GM18868 (cell line): ENCODE results near the gene SLC29A3.

Experiments used
- ATAC-seq: cut with Tn5 transposase; IDR thresholded peaks from one replicate; pipeline ENCODE4 v1.9.1; 2021; ENCODE audit warnings: mild to moderate bottlenecking, moderate library complexity; ENCODE audit not compliant: unreplicated experiment

The SLC29A3 gene

DNA sequence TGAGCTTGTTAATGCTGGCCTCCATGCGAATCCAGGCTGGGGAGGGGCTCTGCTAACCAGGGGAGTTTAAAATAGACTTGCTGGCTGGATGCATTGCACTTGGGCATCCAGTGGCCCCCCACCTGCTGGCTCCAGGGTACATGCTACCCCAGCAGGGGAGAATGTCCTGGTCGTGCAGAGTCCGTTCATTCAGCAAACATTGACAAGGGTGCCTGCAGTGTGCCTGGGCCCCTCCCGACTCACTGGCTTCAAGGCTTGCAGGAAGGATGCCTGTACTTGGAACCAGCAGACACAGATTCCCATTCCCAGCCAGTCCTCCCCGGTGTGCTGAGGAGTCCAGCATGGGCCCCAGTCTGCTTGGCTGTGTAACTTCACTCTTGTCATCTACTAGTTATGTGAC, 1.5 kb downstream of the SLC29A3 start:
- no peak for ATAC-seq

DNA sequence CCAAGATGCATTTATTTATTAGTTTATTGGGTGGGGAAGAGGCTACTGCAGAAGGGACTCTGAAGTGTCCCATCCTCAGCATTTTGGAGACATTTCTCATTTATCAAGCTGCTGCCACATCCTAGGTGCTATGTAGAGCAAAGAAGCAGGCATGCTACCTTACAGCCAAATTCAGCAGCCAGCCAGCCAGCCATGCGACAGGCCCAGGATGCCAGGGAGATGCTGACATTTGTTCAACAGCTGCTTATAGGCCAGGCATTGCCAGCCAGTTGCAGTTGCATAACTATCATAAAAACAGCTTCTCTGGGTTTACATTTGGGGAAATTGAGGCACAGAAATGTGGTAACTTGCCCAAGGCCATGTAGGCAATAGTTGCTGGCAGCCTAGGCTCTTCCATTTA, 2.3 kb downstream of the SLC29A3 start:
- no peak for ATAC-seq

DNA sequence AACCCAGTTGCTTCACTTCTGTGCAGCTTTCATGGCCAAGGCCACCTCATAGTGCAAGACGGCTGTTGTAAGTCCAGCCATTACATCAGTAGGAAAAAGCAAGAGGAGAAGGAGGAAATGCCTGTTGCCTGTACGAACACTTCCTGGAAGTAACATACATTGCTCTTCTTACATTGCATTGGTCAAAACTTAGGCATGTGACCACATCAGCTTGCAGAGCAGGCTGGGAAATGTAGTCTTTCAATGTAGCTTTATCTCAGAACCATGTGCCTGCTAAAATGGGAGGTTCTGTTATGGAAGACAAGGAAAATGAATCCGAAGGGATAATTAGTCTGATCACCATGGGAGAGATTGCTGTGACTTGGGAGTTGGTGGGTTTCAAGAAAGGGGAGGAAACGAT, 4.3 kb downstream of the SLC29A3 start:
- ATAC-seq, result no peak

DNA sequence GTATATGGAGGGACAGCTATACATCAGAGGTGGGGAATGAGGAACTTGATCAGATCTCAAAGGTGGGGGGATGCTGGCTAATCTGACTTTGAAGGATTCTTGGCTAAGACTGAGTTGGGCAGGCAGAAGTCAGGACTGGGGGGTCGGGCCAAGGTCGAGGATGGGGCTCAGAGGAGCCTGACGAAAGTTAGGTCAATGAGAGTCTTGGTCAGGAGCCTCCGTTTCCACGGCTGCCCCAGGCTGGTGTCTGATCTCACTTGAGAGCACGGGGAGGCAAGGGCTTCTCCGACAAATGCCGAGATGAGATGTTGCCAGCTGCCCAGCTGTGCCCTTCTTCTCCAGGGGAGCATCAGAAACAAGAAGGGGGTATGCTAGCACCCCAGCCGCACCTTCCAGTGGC, 5.7 kb downstream of the SLC29A3 start:
- ATAC-seq, result no peak

DNA sequence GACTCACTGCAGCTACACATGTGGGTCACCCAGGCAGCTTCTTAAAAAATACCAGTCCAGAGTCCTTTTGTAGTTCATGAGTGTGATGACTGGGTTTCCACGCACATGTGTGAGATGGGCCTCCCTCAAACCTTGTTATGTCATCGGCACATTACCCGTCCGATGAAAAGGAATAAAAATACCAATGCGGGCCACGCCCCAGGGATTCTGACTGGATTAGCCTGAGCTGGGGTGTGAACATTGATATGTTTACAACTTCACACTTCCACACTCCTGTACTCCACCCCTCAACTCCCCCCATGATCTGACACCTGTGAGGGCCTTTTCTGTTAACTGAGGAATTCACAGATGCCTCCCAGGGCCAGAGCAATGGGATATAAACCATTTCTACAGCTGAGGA, 6.2 kb downstream of the SLC29A3 start:
- no peak for ATAC-seq

DNA sequence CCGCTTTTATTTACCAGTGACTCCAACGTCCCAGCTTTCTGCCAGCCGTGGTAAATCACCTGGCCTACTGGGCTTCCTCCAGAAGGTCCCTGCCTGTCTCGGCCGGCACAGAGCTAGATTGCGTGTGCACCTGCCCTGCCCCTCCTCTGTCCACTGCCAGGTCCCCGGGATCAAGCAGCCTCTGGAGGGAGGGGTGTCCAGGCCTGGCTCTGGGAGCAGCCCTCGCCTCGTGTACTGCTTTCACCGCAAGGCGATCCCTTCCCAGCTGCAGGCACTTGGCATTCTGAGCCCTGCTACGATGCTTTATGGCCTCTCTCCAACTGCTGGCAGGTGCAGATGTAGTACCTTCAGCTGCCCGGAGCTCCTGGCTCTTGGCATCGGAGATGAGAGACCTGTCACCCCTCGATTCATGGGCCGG, 7.4 kb downstream of the SLC29A3 start:
- ATAC-seq, result no peak

DNA sequence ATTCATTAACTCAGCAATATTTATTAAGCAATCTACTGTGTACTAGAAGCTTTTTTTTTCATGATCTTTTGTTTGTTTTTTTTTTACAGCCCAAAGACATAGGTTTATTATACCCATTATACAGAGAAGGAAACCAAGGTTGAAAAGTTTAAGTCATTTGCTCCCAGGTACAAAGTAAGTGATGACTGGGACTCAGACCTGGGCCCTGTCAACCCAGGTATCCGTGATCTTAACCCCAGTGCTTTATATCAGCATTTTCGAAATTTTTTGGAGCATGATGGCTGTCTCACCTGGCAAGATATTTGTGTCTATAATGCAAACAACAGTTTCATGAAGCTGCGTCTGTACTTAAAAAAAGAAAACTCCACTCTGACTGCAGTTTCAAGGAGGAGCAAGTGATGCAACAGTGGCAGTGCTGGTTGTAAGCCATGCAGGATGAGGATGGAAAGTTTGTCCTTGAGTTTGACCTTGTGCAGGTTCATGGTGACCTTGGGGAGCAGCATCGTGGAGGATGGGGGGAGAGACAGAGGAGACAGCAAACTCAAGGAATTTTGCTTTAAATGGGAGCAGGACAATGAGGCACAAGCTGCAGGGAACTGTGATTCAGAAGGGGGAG, 11.8 kb downstream of the SLC29A3 start:
- ATAC-seq, result no peak

DNA sequence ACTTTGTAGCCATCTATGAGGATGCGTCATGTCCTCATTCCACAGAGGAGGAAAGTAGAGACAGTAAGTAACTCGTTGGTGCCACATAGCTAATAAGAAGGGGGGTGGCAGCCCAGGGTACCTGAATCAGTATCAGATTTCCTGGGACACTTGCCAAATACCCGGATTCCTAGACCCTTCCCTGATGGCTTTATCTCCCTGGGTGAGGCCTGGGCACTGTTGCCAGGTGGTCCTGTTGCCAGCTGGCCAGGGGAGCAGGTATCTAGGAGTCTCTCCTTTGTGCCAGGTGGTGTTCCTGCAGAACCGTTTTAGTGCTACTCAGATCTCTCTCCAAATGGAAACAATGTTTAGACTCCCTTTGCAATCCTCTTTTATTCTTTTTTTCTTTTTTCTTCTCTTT, 12.7 kb downstream of the SLC29A3 start:
- no peak for ATAC-seq

DNA sequence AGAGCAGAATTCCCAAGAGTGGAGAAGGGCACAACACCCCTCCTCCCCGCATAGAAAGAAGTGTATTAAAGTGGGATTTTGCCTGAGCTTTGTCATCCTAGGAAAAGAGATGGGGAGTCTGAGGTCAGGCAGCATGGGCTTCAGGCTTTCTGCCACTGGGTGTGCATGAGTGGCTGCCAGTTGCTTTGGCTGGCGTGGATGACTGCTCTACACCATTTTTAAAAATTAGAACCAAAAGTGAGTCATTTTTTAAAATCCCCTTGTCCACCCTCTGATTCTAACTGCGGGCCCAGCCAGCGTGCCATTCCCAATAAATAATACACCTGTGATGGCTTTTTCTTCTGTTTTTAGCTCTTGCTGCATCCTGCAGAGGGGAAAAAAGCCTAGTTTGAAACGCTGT, 13.4 kb downstream of the SLC29A3 start:
- ATAC-seq, result no peak

DNA sequence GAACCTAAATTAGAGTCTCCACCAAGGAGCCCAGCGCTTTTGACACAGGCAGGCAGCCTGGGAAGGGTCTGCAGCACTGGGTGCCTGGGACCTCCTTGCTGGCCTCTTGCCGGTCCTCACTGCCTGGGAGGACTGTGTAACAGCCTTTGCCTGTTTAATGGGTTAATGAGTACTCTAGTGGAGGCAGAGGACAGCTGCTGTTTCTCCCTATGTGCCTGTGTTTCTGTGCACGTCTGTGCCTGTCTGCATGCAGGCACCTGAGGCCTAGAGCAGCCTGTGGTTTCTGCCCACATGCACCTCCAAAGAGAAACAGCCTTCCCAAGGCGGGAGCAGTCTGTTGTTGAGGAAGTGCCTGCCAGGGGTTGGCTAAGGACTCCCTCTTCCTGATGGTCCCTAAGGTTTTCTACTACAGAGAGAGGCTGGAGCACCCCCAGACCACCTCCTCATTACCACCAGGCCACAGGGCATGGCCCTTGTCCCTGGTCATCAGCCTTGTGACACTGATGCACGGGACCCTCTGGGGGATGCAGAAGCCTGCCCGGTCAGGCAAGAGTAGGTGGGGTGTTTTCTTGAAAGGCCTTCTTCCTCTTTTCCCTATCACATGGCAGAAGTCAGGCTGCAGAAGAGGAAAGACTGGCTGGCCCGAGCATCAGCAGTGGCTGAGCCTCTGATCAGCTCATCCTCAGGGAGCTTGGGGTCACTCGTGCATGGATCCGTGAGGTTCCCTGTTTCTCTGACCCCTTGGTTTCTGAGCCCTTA, 14.2 kb downstream of the SLC29A3 start:
- no peak for ATAC-seq

DNA sequence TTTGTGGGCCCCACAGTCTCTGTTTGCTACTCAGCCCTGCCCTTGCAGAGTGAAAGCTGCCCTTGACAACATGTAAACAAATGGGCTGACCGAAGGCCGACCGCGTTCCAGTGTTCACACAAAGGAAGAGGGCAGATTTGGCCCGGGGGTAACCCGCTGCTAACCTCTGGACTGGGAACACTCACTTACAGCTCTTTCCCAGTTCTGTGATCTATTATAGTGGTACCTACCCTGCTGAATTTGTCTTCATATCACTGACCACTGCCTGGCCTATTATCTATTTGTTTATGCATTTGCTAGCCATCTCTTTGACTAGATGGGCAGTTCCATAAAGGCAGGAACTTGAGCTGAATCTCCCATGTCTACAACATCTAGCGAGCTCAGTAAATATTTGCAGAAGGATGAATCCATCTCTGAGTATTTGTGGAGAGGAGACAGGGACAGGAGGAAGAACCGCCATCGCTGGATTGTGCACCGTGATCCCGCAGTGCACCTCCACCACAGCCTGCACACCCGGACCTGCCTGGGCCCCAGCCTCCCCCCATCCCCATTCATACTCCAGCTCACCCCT, 15.2 kb downstream of the SLC29A3 start:
- no peak for ATAC-seq

DNA sequence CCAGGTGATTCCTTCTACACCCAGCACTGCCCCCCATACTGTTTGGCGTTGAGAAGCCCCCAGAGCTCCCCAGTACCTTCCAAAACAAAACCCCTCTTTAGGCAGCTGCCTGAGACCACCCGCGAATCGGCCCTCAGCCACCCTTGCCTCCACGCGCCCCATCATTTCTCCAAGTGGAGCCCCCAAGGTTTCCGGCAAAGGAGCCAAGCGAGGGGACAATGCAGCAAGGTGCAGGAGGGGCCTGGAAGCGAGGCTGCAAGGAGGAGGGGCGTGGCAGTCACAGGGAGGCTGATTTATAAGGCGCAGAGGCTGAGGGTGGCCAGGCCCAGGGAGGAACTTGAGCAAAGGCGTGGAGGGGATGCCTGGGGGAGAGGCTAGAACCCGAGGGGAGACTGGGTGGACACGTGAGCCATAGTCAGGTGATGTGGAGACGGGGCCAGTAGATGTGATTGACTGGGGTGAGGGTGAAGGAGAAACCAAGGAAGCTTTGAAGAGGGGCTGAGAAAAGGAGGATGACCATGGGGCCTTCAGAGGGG, 16.2 kb downstream of the SLC29A3 start:
- ATAC-seq, result no peak

DNA sequence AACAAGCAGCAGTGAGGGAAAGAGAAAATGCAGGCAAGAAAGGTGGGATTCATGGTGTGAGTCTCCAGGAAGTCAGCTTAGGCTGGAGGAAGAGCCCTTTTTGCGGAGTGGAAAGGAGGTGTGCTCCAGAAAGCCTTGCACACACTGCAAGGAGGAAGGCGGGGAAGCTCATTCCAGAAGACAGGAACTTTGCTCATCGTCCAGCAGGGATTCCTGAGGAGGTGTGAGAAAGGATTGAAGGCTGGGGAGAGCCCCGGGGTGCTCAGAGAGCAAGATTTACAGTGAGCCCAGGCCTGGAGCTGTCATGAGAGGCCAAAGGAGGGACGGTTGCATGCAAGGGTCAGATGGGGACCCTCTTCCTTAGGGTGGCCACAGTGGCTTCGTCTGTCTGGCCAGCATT, 17.6 kb downstream of the SLC29A3 start:
- ATAC-seq, result no peak

DNA sequence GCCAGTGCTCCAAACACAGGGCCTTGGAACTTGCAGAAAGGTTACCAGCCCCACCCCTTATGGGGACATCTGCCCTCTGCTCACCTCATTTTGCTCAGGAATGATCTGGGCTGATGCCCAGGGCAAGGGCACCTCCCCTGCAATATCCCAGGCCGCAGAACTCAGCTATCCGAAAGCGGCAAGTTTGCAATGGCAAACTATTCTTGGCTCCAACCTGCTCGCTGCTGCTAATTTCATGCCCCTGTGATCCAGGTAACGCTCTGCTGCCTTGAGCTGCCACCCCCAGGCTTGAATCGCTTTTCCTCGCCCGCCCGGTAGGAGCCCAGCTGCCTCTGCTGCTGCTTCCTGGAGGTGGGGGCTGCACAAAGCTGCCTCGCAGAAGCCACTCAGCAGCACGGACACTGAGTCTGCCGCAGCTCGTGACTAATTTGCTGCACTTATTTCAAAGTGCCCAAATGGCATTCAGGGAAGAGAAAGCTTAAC, 18.2 kb downstream of the SLC29A3 start:
- ATAC-seq, result no peak

DNA sequence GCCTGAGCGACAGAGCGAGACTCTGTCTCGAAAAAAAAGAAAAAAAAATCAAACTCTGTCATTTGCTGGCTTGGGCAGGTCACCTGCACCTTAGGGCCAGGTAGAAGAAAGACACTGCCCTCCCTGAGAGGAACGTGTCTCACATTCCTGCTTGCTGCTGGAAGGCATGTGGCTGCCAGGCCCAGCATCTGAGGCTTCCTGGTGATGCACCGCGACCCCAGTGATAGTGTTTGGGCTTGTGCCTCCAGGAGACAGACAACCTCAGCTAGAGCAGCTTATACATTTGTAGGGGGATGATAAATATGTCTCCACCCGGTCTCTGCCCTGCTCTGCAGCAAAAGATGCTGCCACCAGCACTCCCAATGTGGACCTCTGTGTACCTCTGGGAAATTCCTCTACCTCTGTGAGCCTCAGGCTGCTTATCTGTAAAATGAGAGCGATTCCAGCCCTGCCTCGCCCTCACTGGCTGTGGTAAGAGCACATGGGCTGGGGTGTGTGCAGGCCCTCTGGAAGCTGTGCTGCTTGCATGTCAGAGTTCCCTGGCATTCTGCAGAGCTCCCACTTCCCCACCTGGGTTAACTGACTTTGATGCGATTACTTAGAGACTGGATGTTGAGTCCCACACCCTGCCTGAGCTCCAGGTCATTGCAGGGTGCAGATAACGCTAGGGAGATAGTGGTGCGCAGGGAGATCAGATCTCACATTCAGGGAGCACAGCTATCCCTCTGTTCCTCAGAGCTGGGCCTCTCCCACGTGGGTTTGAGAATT, 19.9 kb downstream of the SLC29A3 start:
- no peak for ATAC-seq

DNA sequence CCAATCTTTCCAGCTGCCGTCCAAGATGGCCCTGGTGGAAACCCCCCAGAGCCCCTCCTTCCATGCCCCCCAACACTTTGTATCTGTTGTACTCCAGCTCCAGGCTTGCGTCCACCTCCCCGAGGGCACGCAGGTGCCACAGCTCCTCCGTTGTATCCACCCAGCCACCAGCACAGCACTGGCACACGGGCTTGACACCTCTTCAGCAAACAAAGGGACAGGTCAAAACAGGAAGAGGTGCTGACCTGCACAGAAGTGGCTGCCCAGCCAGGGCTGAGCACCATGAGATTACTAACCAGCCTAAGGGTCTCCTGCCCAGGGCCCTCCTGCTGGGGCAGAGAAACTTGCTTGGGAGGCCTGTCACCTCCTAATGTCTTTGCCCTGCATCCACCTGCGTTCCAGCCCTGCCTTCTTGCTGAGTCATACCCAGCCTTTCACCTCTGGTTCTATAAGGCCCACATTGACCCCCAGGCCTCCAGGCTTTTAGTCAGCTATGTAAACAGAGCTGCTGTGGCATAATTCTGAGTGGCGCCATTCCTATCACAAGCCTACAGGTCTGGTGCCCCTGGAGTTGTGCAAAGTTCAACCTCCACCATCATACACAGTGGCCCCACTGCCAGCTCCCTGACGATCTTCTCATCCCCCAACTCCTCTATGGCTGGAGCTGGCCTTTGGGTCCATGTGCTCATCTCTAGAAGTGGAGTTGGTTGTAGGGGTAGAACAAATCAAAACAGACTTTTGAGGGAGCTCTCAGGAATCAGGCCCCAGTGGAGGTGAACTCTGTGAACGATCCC, 20.9 kb downstream of the SLC29A3 start:
- ATAC-seq, result no peak

DNA sequence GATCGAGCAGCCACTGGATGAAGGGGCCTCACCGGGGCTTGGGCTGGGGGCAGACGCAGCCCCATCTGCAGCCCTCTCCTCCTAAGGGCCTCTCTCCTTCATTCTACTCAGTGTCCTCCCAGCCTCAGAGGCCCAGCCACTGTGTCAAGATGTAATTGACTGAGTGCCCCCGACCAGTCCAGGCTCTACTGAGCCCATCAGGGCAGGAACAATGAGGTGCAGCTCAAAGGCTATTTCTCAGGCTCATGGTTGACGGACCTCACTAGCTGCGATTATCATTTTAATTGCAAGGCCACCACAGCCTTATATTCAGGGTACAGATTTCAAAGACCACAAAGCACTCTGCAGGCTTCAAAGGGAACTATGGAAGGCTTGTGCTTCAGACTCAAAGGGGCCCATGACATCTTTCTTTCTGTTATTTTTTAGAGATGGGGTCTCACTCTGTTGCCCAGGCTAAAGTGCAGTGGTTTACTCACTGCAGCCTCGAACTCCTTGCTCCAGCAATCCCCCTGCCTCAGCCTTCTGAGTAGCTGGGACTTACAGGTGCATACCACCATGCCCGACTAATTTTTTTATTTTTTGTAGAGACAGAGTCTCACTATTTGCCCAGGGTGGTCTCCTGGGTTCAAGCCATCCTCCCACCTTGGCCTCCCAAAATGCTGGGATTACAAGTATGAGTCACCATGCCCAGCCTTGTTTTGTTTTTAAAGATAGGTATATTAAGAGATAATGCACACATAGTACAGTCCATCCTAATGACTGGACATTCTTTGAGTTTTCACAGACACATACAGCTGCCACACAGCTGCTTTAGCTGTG, 23.7 kb downstream of the SLC29A3 start:
- ATAC-seq, result no peak

DNA sequence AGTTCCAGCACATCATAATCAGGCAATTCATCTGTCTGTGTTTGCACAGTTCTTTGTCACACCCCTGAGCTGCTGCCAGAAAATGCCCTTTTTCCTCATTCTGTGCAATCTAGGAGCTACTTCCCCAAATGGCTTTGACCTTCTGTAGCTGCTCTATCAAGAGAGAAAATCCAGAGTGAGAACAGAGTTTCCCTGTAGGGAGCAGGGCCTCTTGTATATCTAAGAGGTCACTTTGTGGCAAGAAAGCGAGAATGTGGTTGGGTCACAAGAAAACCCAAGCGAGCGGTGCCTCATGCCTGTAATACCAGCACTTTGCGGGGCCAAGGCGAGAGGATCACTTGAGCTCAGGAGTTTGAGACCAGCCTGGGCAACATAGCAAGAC, 24.3 kb downstream of the SLC29A3 start:
- ATAC-seq, result no peak

DNA sequence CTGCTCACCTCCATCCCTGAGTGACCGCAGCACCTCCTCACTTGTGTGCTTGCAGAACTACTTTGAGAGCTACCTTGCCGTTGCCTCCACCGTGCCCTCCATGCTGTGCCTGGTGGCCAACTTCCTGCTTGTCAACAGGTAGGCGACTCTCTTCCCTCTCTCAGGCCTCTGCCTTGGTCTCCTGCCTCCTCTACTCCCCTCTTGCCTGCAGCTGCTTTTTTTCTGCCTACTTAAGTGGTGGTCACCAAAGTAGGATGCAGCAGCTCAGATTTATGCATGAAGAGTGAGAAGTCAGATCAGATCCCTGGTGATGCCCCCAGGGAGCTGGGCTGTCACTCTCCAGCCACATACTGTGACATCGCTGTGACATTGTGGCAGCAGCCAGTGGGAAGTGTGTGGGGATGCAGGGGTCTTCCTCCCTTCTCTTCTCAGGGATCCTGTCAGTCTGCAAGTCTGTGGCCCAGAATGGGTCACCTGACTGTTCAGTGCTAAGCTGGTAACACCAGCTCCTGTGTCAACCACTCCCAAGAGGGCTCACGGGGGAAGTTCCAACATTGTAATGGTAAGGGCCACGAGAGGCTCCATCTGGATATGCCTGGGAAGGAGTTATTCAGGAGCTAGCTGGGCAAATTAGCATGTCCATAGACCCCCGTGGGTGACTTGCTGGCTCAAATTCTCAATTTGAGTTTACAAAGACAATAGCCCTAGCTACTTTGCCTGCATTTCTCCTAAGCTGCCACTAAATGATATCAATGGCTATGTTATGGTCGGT, 25.3 kb downstream of the SLC29A3 start:
- no peak for ATAC-seq
